GM23338 (cell line): ENCODE measurements around the gene FYTTD1. TPM values are rescaled to one million over a fixed set of nuclear protein-coding genes. Genes with fewer than 3 reads are reported as not detected.
"Not testable (repeated sequence)": the region's sequence is repeated elsewhere in the genome, so short reads cannot be mapped to it uniquely, and the experiment has no call there.

Experiments
- ATAC-seq: fragments of 200-7000 bp; cut with Tn5 transposase; 3 replicates; pipeline ENCODE4 v1.9.1; 2020
- DNase-seq: peaks from one replicate; pipeline ENCODE4 v3.0.0-alpha.2; 2015; ENCODE audit warnings: low spot score
- H2AFZ ChIP-seq: fragments of 200-600 bp; sonication (generic); 2 replicates; pipeline ENCODE4 v1.8.0; 2016; ENCODE audit warnings: antibody characterized with exemption, mild to moderate bottlenecking, moderate library complexity
- H3F3A ChIP-seq: fragments of 200-600 bp; sonication (generic); replicated peaks from 2 replicates; pipeline ENCODE4 v1.8.0; 2017; ENCODE audit warnings: antibody characterized with exemption, mixed run types, low read depth
- H3K27ac ChIP-seq: fragments of 200-600 bp; sonication (generic); 2 replicates; pipeline ENCODE4 v1.6.1; 2016; ENCODE audit warnings: low read depth
- H3K27me3 ChIP-seq: fragments of 200-600 bp; sonication (generic); 2 replicates; pipeline ENCODE4 v1.8.0; 2016; ENCODE audit warnings: mild to moderate bottlenecking, mixed run types, moderate library complexity; ENCODE audit not compliant: insufficient read depth
- H3K36me3 ChIP-seq: fragments of 200-600 bp; sonication (generic); 2 replicates; pipeline ENCODE4 v1.8.0; 2016; ENCODE audit warnings: mild to moderate bottlenecking; ENCODE audit not compliant: insufficient read depth
- H3K4me1 ChIP-seq: fragments of 200-600 bp; sonication (generic); 2 replicates; pipeline ENCODE4 v1.8.0; 2016; ENCODE audit warnings: mild to moderate bottlenecking, moderate library complexity; ENCODE audit not compliant: insufficient read depth
- H3K4me2 ChIP-seq: fragments of 200-600 bp; sonication (generic); 2 replicates; pipeline ENCODE4 v1.7.1; 2017; ENCODE audit warnings: mixed run types
- H3K4me3 ChIP-seq: fragments of 200-600 bp; sonication (generic); 2 replicates; pipeline ENCODE4 v1.6.1; 2016; ENCODE audit warnings: mixed run types
- H3K79me2 ChIP-seq: fragments of 200-600 bp; sonication (generic); replicated peaks from 2 replicates; pipeline ENCODE4 v1.8.0; 2017; ENCODE audit warnings: mild to moderate bottlenecking; ENCODE audit not compliant: insufficient read depth
- H3K9me2 ChIP-seq: fragments of 200-600 bp; sonication (generic); 2 replicates; pipeline ENCODE4 v1.8.0; 2017; ENCODE audit not compliant: insufficient read depth
- H4K20me1 ChIP-seq: fragments of 200-600 bp; sonication (generic); replicated peaks from 2 replicates; pipeline ENCODE4 v1.8.0; 2017; ENCODE audit warnings: mild to moderate bottlenecking; ENCODE audit not compliant: insufficient read depth
- H3K27ac Mint-ChIP-seq: 2 replicates; pipeline ENCODE4 v1.8.0; 2020; ENCODE audit warnings: inconsistent platforms, mild to moderate bottlenecking, moderate library complexity, mixed read lengths
- H3K27me3 Mint-ChIP-seq: 3 replicates; pipeline ENCODE4 v1.8.0; 2022; ENCODE audit warnings: low read depth, mild to moderate bottlenecking, moderate library complexity, mixed read lengths, inconsistent platforms; ENCODE audit not compliant: insufficient read depth, poor library complexity
- H3K36me3 Mint-ChIP-seq: 3 replicates; pipeline ENCODE4 v1.8.0; 2021; ENCODE audit warnings: low read depth, mild to moderate bottlenecking, inconsistent platforms, moderate library complexity, mixed read lengths
- H3K4me1 Mint-ChIP-seq: 3 replicates; pipeline ENCODE4 v1.8.0; 2020; ENCODE audit warnings: mild to moderate bottlenecking, inconsistent platforms, mixed read lengths
- H3K4me3 Mint-ChIP-seq: 3 replicates; pipeline ENCODE4 v1.8.0; 2021; ENCODE audit warnings: moderate library complexity, mild to moderate bottlenecking, inconsistent platforms, mixed read lengths
- H3K9me3 Mint-ChIP-seq: 3 replicates; pipeline ENCODE4 v1.8.0; 2020; ENCODE audit warnings: moderate library complexity, mild to moderate bottlenecking, inconsistent platforms, mixed read lengths
- STAT1 ChIP-seq: IDR thresholded peaks from one replicate; pipeline ENCODE4 v1.6.1; 2016; ENCODE audit warnings: antibody characterized with exemption; ENCODE audit not compliant: unreplicated experiment
- ZNF114 ChIP-seq: fragments of 250-450 bp; sonication (Bioruptor Pico); IDR thresholded peaks from 2 replicates; pipeline ENCODE4 v1.5.0; 2020; ENCODE audit warnings: mild to moderate bottlenecking, moderate library complexity
- polyA plus RNA-seq: library from polyadenylated mRNA; unstranded; fragments of >200 nt; fragmentation: Nextera tagmentation; extraction: Ambion mirVana; gene quantifications from 2 replicates; pipeline ENCODE4 v1.2.1, GENCODE V29; 2016
- total RNA-seq: library from RNA; depleted of rRNA; stranded (reverse); fragments of >200 nt; shearing (Covaris generic); gene quantifications from 2 replicates; pipeline ENCODE4 v1.2.3, GENCODE V29; 2014
- TF ChIP-seq, protein P1 (sequence below): IDR thresholded peaks from one replicate; pipeline ENCODE4 v1.6.1; 2018; ENCODE audit warnings: antibody characterized with exemption; ENCODE audit not compliant: unreplicated experiment
- TF ChIP-seq, protein P2 (sequence below), 2 experiments: fragments of 200-600 bp in 1 of 2; sonication (generic) in 1 of 2; conservative IDR thresholded peaks; 2 replicates each; pipeline versions ENCODE4 v1.5.1 to v1.6.1; 2016 to 2017; ENCODE audit warnings: antibody characterized with exemption in 2 of 2, low read depth in 2 of 2, mild to moderate bottlenecking in 2 of 2, moderate library complexity in 1 of 2
- TF ChIP-seq, protein P3 (sequence below): fragments of 250-450 bp; sonication (Bioruptor Pico); IDR thresholded peaks from 2 replicates; pipeline ENCODE4 v1.5.0; 2020; ENCODE audit warnings: mild to moderate bottlenecking, moderate library complexity

The FYTTD1 gene
- total and polyA plus RNA-seq, 2 experiments from 2014 or later, result 13.7 to 14.8 TPM

DNA sequence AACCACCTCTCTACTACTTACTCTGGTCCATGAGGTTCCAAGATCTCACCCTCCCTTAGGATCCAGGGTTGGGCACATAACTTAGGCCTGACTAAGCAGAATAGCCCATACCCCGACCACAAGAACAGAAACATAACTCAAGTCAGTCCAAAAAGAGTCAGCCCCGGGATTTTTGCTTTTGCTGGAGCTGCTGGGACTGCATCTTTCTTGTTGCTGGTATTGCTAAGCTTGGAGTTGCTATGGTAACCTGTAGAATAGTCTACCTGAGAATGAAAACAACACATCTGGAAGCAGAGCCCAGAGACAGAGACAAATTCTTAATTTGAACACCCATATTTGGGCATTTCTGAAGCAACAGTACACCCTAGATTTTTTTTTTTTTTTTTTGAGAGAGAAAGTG, 19.5 kb upstream of the FYTTD1 start:
- Histone ChIP-seq H3K79me2 (peaks cover 29% of the 10 kb centered on the region), H3K9me2 (no peaks in the 10 kb centered on the region), H3F3A (no peaks in the 10 kb centered on the region), H3K27ac (no peak overlapping the region), H3K4me1 (0 out of 2 replicates have a peak, but pooled peaks cover 6% of the 10 kb centered on the region), H2AFZ (no peak overlapping the region), H4K20me1 (no peaks in the 10 kb centered on the region), H3K36me3 (no peaks in the 10 kb centered on the region), H3K4me3 (no peak overlapping the region), H3K27me3 (no peaks in the 10 kb centered on the region), H3K4me2 (no peak overlapping the region)
- no peaks in the 10 kb centered on the region for H3K9me3 Mint-ChIP-seq
- peaks cover 10% of the 10 kb centered on the region for H3K4me1 Mint-ChIP-seq
- TF ChIP-seq, protein P1, sequence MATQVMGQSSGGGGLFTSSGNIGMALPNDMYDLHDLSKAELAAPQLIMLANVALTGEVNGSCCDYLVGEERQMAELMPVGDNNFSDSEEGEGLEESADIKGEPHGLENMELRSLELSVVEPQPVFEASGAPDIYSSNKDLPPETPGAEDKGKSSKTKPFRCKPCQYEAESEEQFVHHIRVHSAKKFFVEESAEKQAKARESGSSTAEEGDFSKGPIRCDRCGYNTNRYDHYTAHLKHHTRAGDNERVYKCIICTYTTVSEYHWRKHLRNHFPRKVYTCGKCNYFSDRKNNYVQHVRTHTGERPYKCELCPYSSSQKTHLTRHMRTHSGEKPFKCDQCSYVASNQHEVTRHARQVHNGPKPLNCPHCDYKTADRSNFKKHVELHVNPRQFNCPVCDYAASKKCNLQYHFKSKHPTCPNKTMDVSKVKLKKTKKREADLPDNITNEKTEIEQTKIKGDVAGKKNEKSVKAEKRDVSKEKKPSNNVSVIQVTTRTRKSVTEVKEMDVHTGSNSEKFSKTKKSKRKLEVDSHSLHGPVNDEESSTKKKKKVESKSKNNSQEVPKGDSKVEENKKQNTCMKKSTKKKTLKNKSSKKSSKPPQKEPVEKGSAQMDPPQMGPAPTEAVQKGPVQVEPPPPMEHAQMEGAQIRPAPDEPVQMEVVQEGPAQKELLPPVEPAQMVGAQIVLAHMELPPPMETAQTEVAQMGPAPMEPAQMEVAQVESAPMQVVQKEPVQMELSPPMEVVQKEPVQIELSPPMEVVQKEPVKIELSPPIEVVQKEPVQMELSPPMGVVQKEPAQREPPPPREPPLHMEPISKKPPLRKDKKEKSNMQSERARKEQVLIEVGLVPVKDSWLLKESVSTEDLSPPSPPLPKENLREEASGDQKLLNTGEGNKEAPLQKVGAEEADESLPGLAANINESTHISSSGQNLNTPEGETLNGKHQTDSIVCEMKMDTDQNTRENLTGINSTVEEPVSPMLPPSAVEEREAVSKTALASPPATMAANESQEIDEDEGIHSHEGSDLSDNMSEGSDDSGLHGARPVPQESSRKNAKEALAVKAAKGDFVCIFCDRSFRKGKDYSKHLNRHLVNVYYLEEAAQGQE, result no peak
- TF ChIP-seq, protein P2, sequence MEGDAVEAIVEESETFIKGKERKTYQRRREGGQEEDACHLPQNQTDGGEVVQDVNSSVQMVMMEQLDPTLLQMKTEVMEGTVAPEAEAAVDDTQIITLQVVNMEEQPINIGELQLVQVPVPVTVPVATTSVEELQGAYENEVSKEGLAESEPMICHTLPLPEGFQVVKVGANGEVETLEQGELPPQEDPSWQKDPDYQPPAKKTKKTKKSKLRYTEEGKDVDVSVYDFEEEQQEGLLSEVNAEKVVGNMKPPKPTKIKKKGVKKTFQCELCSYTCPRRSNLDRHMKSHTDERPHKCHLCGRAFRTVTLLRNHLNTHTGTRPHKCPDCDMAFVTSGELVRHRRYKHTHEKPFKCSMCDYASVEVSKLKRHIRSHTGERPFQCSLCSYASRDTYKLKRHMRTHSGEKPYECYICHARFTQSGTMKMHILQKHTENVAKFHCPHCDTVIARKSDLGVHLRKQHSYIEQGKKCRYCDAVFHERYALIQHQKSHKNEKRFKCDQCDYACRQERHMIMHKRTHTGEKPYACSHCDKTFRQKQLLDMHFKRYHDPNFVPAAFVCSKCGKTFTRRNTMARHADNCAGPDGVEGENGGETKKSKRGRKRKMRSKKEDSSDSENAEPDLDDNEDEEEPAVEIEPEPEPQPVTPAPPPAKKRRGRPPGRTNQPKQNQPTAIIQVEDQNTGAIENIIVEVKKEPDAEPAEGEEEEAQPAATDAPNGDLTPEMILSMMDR (conservative IDR thresholded peaks at IDR 0.05; ENCODE audit: low read depth in 2 of 2), result no peak
- TF ChIP-seq STAT1 (no peak), ZNF114 (CRISPR knock-in tag) (no peak)
- TF ChIP-seq, protein P3, sequence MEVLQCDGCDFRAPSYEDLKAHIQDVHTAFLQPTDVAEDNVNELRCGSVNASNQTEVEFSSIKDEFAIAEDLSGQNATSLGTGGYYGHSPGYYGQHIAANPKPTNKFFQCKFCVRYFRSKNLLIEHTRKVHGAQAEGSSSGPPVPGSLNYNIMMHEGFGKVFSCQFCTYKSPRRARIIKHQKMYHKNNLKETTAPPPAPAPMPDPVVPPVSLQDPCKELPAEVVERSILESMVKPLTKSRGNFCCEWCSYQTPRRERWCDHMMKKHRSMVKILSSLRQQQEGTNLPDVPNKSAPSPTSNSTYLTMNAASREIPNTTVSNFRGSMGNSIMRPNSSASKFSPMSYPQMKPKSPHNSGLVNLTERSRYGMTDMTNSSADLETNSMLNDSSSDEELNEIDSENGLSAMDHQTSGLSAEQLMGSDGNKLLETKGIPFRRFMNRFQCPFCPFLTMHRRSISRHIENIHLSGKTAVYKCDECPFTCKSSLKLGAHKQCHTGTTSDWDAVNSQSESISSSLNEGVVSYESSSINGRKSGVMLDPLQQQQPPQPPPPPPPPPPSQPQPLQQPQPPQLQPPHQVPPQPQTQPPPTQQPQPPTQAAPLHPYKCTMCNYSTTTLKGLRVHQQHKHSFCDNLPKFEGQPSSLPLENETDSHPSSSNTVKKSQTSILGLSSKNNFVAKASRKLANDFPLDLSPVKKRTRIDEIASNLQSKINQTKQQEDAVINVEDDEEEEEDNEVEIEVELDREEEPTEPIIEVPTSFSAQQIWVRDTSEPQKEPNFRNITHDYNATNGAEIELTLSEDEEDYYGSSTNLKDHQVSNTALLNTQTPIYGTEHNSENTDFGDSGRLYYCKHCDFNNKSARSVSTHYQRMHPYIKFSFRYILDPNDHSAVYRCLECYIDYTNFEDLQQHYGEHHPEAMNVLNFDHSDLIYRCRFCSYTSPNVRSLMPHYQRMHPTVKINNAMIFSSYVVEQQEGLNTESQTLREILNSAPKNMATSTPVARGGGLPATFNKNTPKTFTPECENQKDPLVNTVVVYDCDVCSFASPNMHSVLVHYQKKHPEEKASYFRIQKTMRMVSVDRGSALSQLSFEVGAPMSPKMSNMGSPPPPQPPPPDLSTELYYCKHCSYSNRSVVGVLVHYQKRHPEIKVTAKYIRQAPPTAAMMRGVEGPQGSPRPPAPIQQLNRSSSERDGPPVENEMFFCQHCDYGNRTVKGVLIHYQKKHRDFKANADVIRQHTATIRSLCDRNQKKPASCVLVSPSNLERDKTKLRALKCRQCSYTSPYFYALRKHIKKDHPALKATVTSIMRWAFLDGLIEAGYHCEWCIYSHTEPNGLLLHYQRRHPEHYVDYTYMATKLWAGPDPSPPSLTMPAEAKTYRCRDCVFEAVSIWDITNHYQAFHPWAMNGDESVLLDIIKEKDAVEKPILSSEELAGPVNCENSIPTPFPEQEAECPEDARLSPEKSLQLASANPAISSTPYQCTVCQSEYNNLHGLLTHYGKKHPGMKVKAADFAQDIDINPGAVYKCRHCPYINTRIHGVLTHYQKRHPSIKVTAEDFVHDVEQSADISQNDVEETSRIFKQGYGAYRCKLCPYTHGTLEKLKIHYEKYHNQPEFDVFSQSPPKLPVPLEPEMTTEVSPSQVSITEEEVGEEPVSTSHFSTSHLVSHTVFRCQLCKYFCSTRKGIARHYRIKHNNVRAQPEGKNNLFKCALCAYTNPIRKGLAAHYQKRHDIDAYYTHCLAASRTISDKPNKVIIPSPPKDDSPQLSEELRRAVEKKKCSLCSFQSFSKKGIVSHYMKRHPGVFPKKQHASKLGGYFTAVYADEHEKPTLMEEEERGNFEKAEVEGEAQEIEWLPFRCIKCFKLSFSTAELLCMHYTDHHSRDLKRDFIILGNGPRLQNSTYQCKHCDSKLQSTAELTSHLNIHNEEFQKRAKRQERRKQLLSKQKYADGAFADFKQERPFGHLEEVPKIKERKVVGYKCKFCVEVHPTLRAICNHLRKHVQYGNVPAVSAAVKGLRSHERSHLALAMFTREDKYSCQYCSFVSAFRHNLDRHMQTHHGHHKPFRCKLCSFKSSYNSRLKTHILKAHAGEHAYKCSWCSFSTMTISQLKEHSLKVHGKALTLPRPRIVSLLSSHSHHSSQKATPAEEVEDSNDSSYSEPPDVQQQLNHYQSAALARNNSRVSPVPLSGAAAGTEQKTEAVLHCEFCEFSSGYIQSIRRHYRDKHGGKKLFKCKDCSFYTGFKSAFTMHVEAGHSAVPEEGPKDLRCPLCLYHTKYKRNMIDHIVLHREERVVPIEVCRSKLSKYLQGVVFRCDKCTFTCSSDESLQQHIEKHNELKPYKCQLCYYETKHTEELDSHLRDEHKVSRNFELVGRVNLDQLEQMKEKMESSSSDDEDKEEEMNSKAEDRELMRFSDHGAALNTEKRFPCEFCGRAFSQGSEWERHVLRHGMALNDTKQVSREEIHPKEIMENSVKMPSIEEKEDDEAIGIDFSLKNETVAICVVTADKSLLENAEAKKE (CRISPR knock-in tag), result no peak
- no peak for ATAC-seq
- DNase-seq, result peak; percentile 39
- H3K27ac Mint-ChIP-seq, result no peak overlapping the region
- no peak overlapping the region for H3K4me3 Mint-ChIP-seq
- H3K36me3 Mint-ChIP-seq, result no peaks in the 10 kb centered on the region; the same call in 2 of the 3 replicates
- H3K27me3 Mint-ChIP-seq, result peaks cover 5% of the 10 kb centered on the region

DNA sequence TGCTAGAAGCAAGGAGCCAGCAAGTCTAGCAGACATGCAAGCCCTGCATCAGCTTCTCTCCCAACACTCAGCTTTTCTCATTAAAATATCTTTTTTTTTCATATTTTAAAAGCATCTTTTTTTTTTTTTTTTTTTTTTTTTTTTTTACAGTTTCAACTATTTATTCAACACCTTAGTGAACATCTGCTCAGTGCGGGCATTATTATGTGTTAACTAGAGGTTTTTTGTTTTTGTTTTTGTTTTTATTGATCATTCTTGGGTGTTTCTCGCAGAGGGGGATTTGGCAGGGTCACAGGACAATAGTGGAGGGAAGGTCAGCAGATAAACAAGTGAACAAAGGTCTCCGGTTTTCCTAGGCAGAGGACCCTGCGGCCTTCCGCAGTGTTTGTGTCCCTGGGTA, 18.9 kb upstream of the FYTTD1 start:
- H3K36me3 Mint-ChIP-seq, H3K27me3 Mint-ChIP-seq, H3K27ac Mint-ChIP-seq, H3K9me3 Mint-ChIP-seq, H3K36me3 ChIP-seq, H2AFZ ChIP-seq, H3K4me3 ChIP-seq, DNase-seq, ATAC-seq, H3K4me2 ChIP-seq, H3K27ac ChIP-seq, H3K9me2 ChIP-seq, H3K4me3 Mint-ChIP-seq, H3K4me1 Mint-ChIP-seq, H3K27me3 ChIP-seq, H3K4me1 ChIP-seq, H3F3A ChIP-seq, H4K20me1 ChIP-seq: not testable (repeated sequence)
- peaks cover 33% of the 10 kb centered on the region for H3K79me2 ChIP-seq

DNA sequence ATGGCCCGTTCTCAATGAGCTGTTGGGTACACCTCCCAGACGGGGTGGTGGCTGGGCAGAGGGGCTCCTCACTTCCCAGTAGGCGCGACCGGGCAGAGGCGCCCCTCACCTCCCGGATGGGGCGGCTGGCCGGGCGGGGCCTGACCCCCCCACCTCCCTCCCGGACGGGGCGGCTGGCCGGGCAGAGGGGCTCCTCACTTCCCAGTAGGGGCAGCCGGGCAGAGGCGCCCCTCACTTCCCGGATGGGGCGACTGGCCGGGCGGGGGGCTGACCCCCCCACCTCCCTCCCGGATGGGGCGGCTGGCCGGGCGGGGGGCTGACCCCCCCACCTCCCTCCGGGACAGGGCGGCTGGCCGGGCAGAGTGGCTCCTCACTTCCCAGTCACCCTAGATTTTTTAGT, 18.2 kb upstream of the FYTTD1 start:
- not testable (repeated sequence) for H3K36me3 ChIP-seq, ATAC-seq, DNase-seq, H3K4me1 Mint-ChIP-seq, H3K4me3 ChIP-seq, H3K4me2 ChIP-seq, H2AFZ ChIP-seq, H3K36me3 Mint-ChIP-seq, H3K9me3 Mint-ChIP-seq, H3K27me3 Mint-ChIP-seq, H3K27ac Mint-ChIP-seq, H4K20me1 ChIP-seq, H3K9me2 ChIP-seq, H3K4me1 ChIP-seq, H3K4me3 Mint-ChIP-seq, H3K27me3 ChIP-seq, H3K27ac ChIP-seq, H3F3A ChIP-seq
- H3K79me2 ChIP-seq, result peaks cover 35% of the 10 kb centered on the region
